GM19328 (cell line): ENCODE data around the gene POLD1.
"Not testable (repeated sequence)": the region's sequence is repeated elsewhere in the genome, so short reads cannot be mapped to it uniquely, and the experiment has no call there.

Experiments
- ATAC-seq: cut with Tn5 transposase; IDR thresholded peaks from one replicate; pipeline ENCODE4 v1.9.1; 2021; ENCODE audit warnings: mild to moderate bottlenecking, moderate library complexity; ENCODE audit not compliant: unreplicated experiment

The POLD1 gene

GRCh38 chr19:50383852-50384684 is at the start of gene POLD1:
POLD1 (plus strand) TSS chr19:50384347; CDS start chr19:50398852, 14,505 bp downstream.
- peak; percentile 79 for ATAC-seq

- ATAC-seq = no peak
Measured at GRCh38 chr19:50334741-50335421, 49.3 kb upstream of the POLD1 start.

GRCh38 chr19:50337031-50337430 is 47.1 kb upstream of the POLD1 start:
- ATAC-seq = not testable (repeated sequence)

GRCh38 chr19:50340331-50340730 is 43.8 kb upstream of the POLD1 start:
- ATAC-seq = no peak

GRCh38 chr19:50341091-50341564 is 43.0 kb upstream of the POLD1 start:
- ATAC-seq = peak; percentile 54

GRCh38 chr19:50344661-50345318 is 39.4 kb upstream of the POLD1 start:
- peak; percentile 40 for ATAC-seq

- not testable (repeated sequence) for ATAC-seq
Measured at GRCh38 chr19:50347089-50347581, 37.0 kb upstream of the POLD1 start.

- ATAC-seq = no peak
Measured at GRCh38 chr19:50349277-50350057, 34.7 kb upstream of the POLD1 start.

GRCh38 chr19:50352242-50352641 is 31.9 kb upstream of the POLD1 start:
- ATAC-seq = no peak

GRCh38 chr19:50353487-50353880 is 30.7 kb upstream of the POLD1 start:
- not testable (repeated sequence) for ATAC-seq

GRCh38 chr19:50356691-50357177 is 27.4 kb upstream of the POLD1 start:
- no peak for ATAC-seq

- no peak for ATAC-seq
Measured at GRCh38 chr19:50357178-50358100, 26.7 kb upstream of the POLD1 start.

- ATAC-seq = no peak
Measured at GRCh38 chr19:50358483-50359327, 25.4 kb upstream of the POLD1 start.

GRCh38 chr19:50359328-50359818 is 24.8 kb upstream of the POLD1 start:
- ATAC-seq = no peak

- no peak for ATAC-seq
Measured at GRCh38 chr19:50361290-50362029, 22.7 kb upstream of the POLD1 start.

- ATAC-seq = no peak
Measured at GRCh38 chr19:50362030-50362412, 22.1 kb upstream of the POLD1 start.

GRCh38 chr19:50362656-50363424 is 21.3 kb upstream of the POLD1 start:
- no peak for ATAC-seq
